IgD-negative memory B cell (primary cell): ENCODE measurements around the gene GHRHR. TPM values are rescaled to one million over a fixed set of nuclear protein-coding genes. Genes with fewer than 3 reads are reported as not detected.

Experiments
- H3K27ac Mint-ChIP-seq, 3 donors: one replicate each; pipeline ENCODE4 v1.8.0; 2020 to 2022; ENCODE audit warnings: mild to moderate bottlenecking in 3 of 3, mixed read lengths in 3 of 3, moderate library complexity in 1 of 3
- H3K27me3 Mint-ChIP-seq: one replicate; pipeline ENCODE4 v1.8.0; 2021; ENCODE audit warnings: mixed read lengths
- H3K36me3 Mint-ChIP-seq: one replicate; pipeline ENCODE4 v1.8.0; 2020; ENCODE audit warnings: mild to moderate bottlenecking, mixed read lengths
- H3K4me1 Mint-ChIP-seq, 3 donors: one replicate each; pipeline ENCODE4 v1.8.0; 2020 to 2022; ENCODE audit warnings: mixed read lengths in 3 of 3, mild to moderate bottlenecking in 1 of 3
- H3K4me3 Mint-ChIP-seq, 4 donors: one replicate each; pipeline ENCODE4 v1.8.0; 2020 to 2022; ENCODE audit warnings: mild to moderate bottlenecking in 4 of 4, mixed read lengths in 4 of 4, moderate library complexity in 3 of 4
- H3K9me3 Mint-ChIP-seq, 3 donors: one replicate each; pipeline ENCODE4 v1.8.0; 2020 to 2021; ENCODE audit warnings: mixed read lengths in 3 of 3, mild to moderate bottlenecking in 1 of 3
- polyA plus RNA-seq: library from polyadenylated mRNA; unstranded; fragments of 300-500 nt; fragmentation: Illumina TruSeq; gene quantifications from one replicate; pipeline ENCODE4 v1.2.3, GENCODE V29; 2021

The GHRHR gene
- polyA plus RNA-seq, 1 donor from 2014 or later = not detected

- Mint-ChIP-seq H3K27ac (no peak overlapping the region), H3K36me3 (no peaks in the 10 kb centered on the region), H3K4me1 (no peaks in the 10 kb centered on the region), H3K9me3 (peaks cover 0 to 3% (median 0%) of the 10 kb centered on the region in 3 donors), H3K4me3 (no peak overlapping the region), H3K27me3 (peaks cover 3% of the 10 kb centered on the region)
Observed at GRCh38 chr7:30992414-30992813, 28.7 kb downstream of the GHRHR start.

- Mint-ChIP-seq H3K27me3 (peaks cover 7% of the 10 kb centered on the region), H3K36me3 (no peaks in the 10 kb centered on the region), H3K4me1 (no peaks in the 10 kb centered on the region), H3K27ac (no peak overlapping the region), H3K9me3 (peaks cover 0 to 3% (median 0%) of the 10 kb centered on the region in 3 donors), H3K4me3 (no peak overlapping the region)
Observed at GRCh38 chr7:30994206-30995100, 30.7 kb downstream of the GHRHR start.

- Mint-ChIP-seq H3K4me1 (peaks cover 0 to 1% (median 0%) of the 10 kb centered on the region in 3 donors), H3K36me3 (no peaks in the 10 kb centered on the region), H3K9me3 (peaks cover 0 to 6% (median 0%) of the 10 kb centered on the region in 3 donors), H3K27me3 (peaks cover 8% of the 10 kb centered on the region), H3K27ac (no peak overlapping the region), H3K4me3 (no peak overlapping the region)
Observed at GRCh38 chr7:30995536-30995935, 31.8 kb downstream of the GHRHR start.

GRCh38 chr7:30996256-30996655 lies 32.5 kb downstream of the GHRHR start:
- Mint-ChIP-seq H3K27ac (no peak overlapping the region), H3K4me1 (peaks cover 0 to 1% (median 0%) of the 10 kb centered on the region in 3 donors), H3K36me3 (no peaks in the 10 kb centered on the region), H3K4me3 (no peak overlapping the region), H3K27me3 (peaks cover 8% of the 10 kb centered on the region), H3K9me3 (peaks cover 0 to 6% (median 0%) of the 10 kb centered on the region in 3 donors)

- Mint-ChIP-seq H3K4me1 (peaks cover 0 to 1% (median 0%) of the 10 kb centered on the region in 3 donors), H3K9me3 (peaks cover 0 to 6% (median 0%) of the 10 kb centered on the region in 3 donors), H3K4me3 (no peak overlapping the region), H3K36me3 (no peaks in the 10 kb centered on the region), H3K27me3 (peaks cover 8% of the 10 kb centered on the region), H3K27ac (no peak overlapping the region)
Observed at GRCh38 chr7:30996883-30997282, 33.1 kb downstream of the GHRHR start.

- Mint-ChIP-seq H3K27ac (no peak overlapping the region), H3K4me3 (no peak overlapping the region), H3K27me3 (peaks cover 8% of the 10 kb centered on the region), H3K4me1 (peaks cover 0 to 1% (median 0%) of the 10 kb centered on the region in 3 donors), H3K36me3 (no peaks in the 10 kb centered on the region), H3K9me3 (peaks cover 0 to 6% (median 0%) of the 10 kb centered on the region in 3 donors)
Observed at GRCh38 chr7:30997316-30997715, 33.6 kb downstream of the GHRHR start.

GRCh38 chr7:30998180-30998579 lies 34.4 kb downstream of the GHRHR start:
- H3K4me3 Mint-ChIP-seq = no peak overlapping the region
- H3K36me3 Mint-ChIP-seq = no peaks in the 10 kb centered on the region
- peaks cover 8% of the 10 kb centered on the region for H3K27me3 Mint-ChIP-seq
- peaks cover 0 to 1% (median 0%) of the 10 kb centered on the region in 3 donors for H3K4me1 Mint-ChIP-seq
- H3K9me3 Mint-ChIP-seq = peaks cover 0 to 6% (median 3%) of the 10 kb centered on the region in 3 donors
- H3K27ac Mint-ChIP-seq = no peak overlapping the region

- Mint-ChIP-seq H3K4me3 (no peak overlapping the region), H3K27me3 (peaks cover 8% of the 10 kb centered on the region), H3K27ac (no peak overlapping the region), H3K4me1 (peaks cover 0 to 1% (median 0%) of the 10 kb centered on the region in 3 donors), H3K9me3 (peaks cover 0 to 6% (median 5%) of the 10 kb centered on the region in 3 donors), H3K36me3 (peaks cover 2% of the 10 kb centered on the region)
Observed at GRCh38 chr7:31000161-31000693, 36.5 kb downstream of the GHRHR start.

GRCh38 chr7:31000779-31001178 lies 37.0 kb downstream of the GHRHR start:
- Mint-ChIP-seq H3K4me1 (peaks cover 0 to 1% (median 0%) of the 10 kb centered on the region in 3 donors), H3K36me3 (peaks cover 2% of the 10 kb centered on the region), H3K27ac (no peak overlapping the region), H3K27me3 (peaks cover 9% of the 10 kb centered on the region), H3K9me3 (peaks cover 0 to 6% (median 5%) of the 10 kb centered on the region in 3 donors), H3K4me3 (no peak overlapping the region)

- H3K36me3 Mint-ChIP-seq = peaks cover 2% of the 10 kb centered on the region
- H3K9me3 Mint-ChIP-seq = peaks cover 0 to 5% (median 3%) of the 10 kb centered on the region in 3 donors
- H3K4me1 Mint-ChIP-seq = peaks cover 0 to 1% (median 0%) of the 10 kb centered on the region in 3 donors
- no peak overlapping the region for H3K4me3 Mint-ChIP-seq
- no peak overlapping the region for H3K27ac Mint-ChIP-seq
- peaks cover 9% of the 10 kb centered on the region for H3K27me3 Mint-ChIP-seq
Observed at GRCh38 chr7:31002256-31002655, 38.5 kb downstream of the GHRHR start.

- Mint-ChIP-seq H3K27me3 (peaks cover 9% of the 10 kb centered on the region), H3K9me3 (peaks cover 0 to 5% (median 3%) of the 10 kb centered on the region in 3 donors), H3K36me3 (peaks cover 2% of the 10 kb centered on the region), H3K27ac (no peak overlapping the region), H3K4me1 (peaks cover 0 to 1% (median 0%) of the 10 kb centered on the region in 3 donors), H3K4me3 (no peak overlapping the region)
Observed at GRCh38 chr7:31003097-31003496, 39.3 kb downstream of the GHRHR start.

GRCh38 chr7:31003721-31004120 lies 40.0 kb downstream of the GHRHR start:
- Mint-ChIP-seq H3K27me3 (peaks cover 5% of the 10 kb centered on the region), H3K4me1 (peaks cover 0 to 1% (median 0%) of the 10 kb centered on the region in 3 donors)

GRCh38 chr7:31004393-31004792 lies 40.6 kb downstream of the GHRHR start:
- peaks cover 0 to 5% (median 3%) of the 10 kb centered on the region in 3 donors for H3K9me3 Mint-ChIP-seq
- peaks cover 0 to 1% (median 0%) of the 10 kb centered on the region in 3 donors for H3K4me1 Mint-ChIP-seq
- H3K4me3 Mint-ChIP-seq = no peak overlapping the region
- H3K27me3 Mint-ChIP-seq = peaks cover 5% of the 10 kb centered on the region
- no peak overlapping the region for H3K27ac Mint-ChIP-seq
- peaks cover 2% of the 10 kb centered on the region for H3K36me3 Mint-ChIP-seq

More at GRCh38 chr7:31003721-31004120, 40.0 kb downstream of the GHRHR start:
- Mint-ChIP-seq H3K27ac (no peak overlapping the region), H3K9me3 (peaks cover 0 to 5% (median 3%) of the 10 kb centered on the region in 3 donors), H3K36me3 (peaks cover 2% of the 10 kb centered on the region), H3K4me3 (no peak overlapping the region)

GRCh38 chr7:31006857-31007256 lies 43.1 kb downstream of the GHRHR start:
- Mint-ChIP-seq H3K4me3 (no peak overlapping the region), H3K36me3 (peaks cover 2% of the 10 kb centered on the region), H3K27me3 (peaks cover 7% of the 10 kb centered on the region), H3K4me1 (no peaks in the 10 kb centered on the region), H3K27ac (no peak overlapping the region), H3K9me3 (peaks cover 0 to 11% (median 0%) of the 10 kb centered on the region in 3 donors)

- Mint-ChIP-seq H3K4me1 (no peaks in the 10 kb centered on the region), H3K36me3 (peaks cover 2% of the 10 kb centered on the region), H3K9me3 (peaks cover 0 to 11% (median 0%) of the 10 kb centered on the region in 3 donors), H3K27ac (no peak overlapping the region), H3K4me3 (no peak overlapping the region), H3K27me3 (peaks cover 7% of the 10 kb centered on the region)
Observed at GRCh38 chr7:31007634-31008033, 43.9 kb downstream of the GHRHR start.
